GM21825 (cell line): Measurements from ENCODE around the gene NATD1.

Experiments
- ATAC-seq: cut with Tn5 transposase; IDR thresholded peaks from one replicate; pipeline ENCODE4 v1.9.1; 2021; ENCODE audit warnings: mild to moderate bottlenecking, moderate library complexity; ENCODE audit not compliant: unreplicated experiment

NATD1 gene

GRCh38 chr17:21289902-21290571 lies 36.8 kb upstream of the NATD1 start:
- ATAC-seq = no peak

GRCh38 chr17:21289175-21289901 lies 36.1 kb upstream of the NATD1 start:
- ATAC-seq = no peak

GRCh38 chr17:21288571-21289017 lies 35.4 kb upstream of the NATD1 start:
- ATAC-seq = peak; percentile 26

GRCh38 chr17:21287703-21288449 lies 34.7 kb upstream of the NATD1 start:
- peak; percentile 39 for ATAC-seq

GRCh38 chr17:21286909-21287702 lies 33.9 kb upstream of the NATD1 start:
- no peak for ATAC-seq

- ATAC-seq = no peak
Measured at GRCh38 chr17:21286066-21286770, 33.0 kb upstream of the NATD1 start.

GRCh38 chr17:21285164-21286065 lies 32.2 kb upstream of the NATD1 start:
- no peak for ATAC-seq

GRCh38 chr17:21284319-21285163 lies 31.3 kb upstream of the NATD1 start, which contains the start of gene MAP2K3:
TSS of gene MAP2K3 (plus strand) at chr17:21284711. CDS start at chr17:21284921, 210 bp downstream.
- ATAC-seq = peak; percentile 65

- no peak for ATAC-seq
Measured at GRCh38 chr17:21283482-21284318, 30.5 kb upstream of the NATD1 start.

- ATAC-seq = no peak
Measured at GRCh38 chr17:21282850-21283249, 29.6 kb upstream of the NATD1 start.

- ATAC-seq = no peak
Measured at GRCh38 chr17:21282231-21282630, 29.0 kb upstream of the NATD1 start.

- peak; percentile 36 for ATAC-seq
Measured at GRCh38 chr17:21280081-21280518, 26.9 kb upstream of the NATD1 start.

- ATAC-seq = no peak
Measured at GRCh38 chr17:21279582-21279981, 26.4 kb upstream of the NATD1 start.

- ATAC-seq = no peak
Measured at GRCh38 chr17:21279198-21279535, 26.0 kb upstream of the NATD1 start.

- no peak for ATAC-seq
Measured at GRCh38 chr17:21278450-21279197, 25.4 kb upstream of the NATD1 start.

GRCh38 chr17:21277332-21277731 lies 24.1 kb upstream of the NATD1 start:
- no peak for ATAC-seq

- no peak for ATAC-seq
Measured at GRCh38 chr17:21276264-21276588, 23.0 kb upstream of the NATD1 start.
